GM12892 (cell line): Measurements from ENCODE around the gene CYP51A1.

Experiments
- POLR2A ChIP-seq: IDR thresholded peaks from 2 replicates; pipeline ENCODE4 v1.6.1; 2011; ENCODE audit warnings: low read depth, low read length, control low read depth
- POLR2AphosphoS5 ChIP-seq: IDR thresholded peaks from 2 replicates; pipeline ENCODE4 v1.6.1; 2011; ENCODE audit warnings: low read depth, low read length, control low read depth

- no peak for TF ChIP-seq POLR2AphosphoS5
- no peak for TF ChIP-seq POLR2A
Measured at GRCh38 chr7:92161271-92161670, 27.0 kb upstream of the CYP51A1 start.
